ENCODE results near the gene SDR9C7. TPM values are rescaled to one million over a fixed set of nuclear protein-coding genes. Genes with fewer than 3 reads are reported as not detected.
"Not testable (repeated sequence)": the region's sequence is repeated elsewhere in the genome, so short reads cannot be mapped to it uniquely, and the experiment has no call there.

SDR9C7 gene
- total RNA-seq, 4 donors from 2014 or later, result not detected

DNA sequence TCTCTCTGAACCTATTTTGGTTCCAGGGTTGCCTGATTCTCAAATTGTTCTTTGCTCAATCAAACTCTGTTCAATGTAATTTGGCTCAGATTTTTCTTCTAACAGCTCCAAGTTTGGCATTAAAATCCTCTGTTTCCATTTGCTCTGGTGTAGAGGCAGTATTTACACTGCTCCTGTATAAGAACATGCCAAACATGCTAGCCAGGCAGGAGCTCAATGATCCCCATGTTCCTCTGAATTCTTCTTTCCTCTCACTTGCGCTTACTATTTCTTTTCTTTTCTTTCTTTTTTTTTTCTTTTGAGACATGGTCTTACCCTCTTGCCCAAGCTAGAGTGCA, 17.2 kb downstream of the SDR9C7 start:
- ATAC-seq (ENCODE audit: low FRiP score), result no peak
- TF ChIP-seq, protein P1, sequence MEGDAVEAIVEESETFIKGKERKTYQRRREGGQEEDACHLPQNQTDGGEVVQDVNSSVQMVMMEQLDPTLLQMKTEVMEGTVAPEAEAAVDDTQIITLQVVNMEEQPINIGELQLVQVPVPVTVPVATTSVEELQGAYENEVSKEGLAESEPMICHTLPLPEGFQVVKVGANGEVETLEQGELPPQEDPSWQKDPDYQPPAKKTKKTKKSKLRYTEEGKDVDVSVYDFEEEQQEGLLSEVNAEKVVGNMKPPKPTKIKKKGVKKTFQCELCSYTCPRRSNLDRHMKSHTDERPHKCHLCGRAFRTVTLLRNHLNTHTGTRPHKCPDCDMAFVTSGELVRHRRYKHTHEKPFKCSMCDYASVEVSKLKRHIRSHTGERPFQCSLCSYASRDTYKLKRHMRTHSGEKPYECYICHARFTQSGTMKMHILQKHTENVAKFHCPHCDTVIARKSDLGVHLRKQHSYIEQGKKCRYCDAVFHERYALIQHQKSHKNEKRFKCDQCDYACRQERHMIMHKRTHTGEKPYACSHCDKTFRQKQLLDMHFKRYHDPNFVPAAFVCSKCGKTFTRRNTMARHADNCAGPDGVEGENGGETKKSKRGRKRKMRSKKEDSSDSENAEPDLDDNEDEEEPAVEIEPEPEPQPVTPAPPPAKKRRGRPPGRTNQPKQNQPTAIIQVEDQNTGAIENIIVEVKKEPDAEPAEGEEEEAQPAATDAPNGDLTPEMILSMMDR (IDR thresholded peaks at IDR 0.05), result no peak
- DNase-seq (ENCODE audit: low spot score), result no peak

DNA sequence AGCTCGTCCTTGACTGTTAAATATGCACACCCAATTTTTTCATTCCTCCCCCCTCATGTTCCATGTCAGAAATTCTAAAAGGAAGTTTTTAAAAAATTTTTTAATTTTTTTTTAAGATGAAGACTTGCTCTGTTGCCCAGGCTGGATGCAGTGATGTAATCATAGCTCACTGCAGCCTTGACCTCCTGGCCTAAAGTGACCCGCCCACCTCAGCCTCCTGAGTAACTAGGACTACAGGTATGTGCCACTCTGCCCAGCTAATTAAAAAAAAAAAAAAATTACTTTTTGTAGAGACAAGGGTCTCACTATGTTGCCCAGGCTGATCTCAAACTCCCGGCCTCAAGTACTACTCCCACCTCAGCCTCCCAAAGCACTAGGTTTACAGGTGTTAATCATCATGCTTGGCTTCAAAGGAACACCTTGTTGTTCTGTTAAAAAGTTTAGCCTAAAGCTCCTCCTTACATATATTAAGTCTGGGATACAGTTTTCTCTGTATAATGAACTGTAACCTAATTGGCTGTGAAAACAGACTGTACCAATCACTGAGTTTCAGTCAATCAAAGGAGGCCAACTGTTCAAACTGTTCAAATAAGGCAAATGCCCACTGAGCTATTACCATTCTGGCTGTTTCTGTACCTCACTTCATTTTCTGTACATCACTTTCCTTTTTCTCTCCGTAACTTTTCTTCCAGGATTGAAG, 17.8 kb downstream of the SDR9C7 start:
- no peak for DNase-seq (ENCODE audit: low spot score)
- TF ChIP-seq, protein P1 (IDR thresholded peaks at IDR 0.05), result no peak
- ATAC-seq (ENCODE audit: low FRiP score), result no peak

DNA sequence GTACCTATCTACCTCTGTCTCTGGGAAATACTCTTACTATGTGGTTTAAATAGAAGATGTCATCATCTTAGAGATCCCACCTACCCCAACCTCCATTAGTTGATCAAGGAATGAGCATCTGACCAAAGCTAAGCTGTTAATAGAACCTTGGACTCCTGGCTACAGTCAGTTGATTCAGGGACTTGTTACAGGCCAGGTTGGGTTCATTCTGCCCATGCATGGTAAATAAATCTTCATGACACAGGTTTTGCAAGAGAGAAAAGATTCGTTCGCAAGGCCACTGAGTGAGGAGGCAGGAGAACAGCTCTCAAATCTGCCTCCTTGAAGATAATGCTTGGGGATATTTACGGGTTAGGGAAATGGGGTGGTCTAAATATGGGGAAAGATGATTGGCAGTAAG, 19.5 kb downstream of the SDR9C7 start:
- ATAC-seq (ENCODE audit: low FRiP score), result no peak
- TF ChIP-seq, protein P1 (IDR thresholded peaks at IDR 0.05), result no peak
- no peak for DNase-seq (ENCODE audit: low spot score)

DNA sequence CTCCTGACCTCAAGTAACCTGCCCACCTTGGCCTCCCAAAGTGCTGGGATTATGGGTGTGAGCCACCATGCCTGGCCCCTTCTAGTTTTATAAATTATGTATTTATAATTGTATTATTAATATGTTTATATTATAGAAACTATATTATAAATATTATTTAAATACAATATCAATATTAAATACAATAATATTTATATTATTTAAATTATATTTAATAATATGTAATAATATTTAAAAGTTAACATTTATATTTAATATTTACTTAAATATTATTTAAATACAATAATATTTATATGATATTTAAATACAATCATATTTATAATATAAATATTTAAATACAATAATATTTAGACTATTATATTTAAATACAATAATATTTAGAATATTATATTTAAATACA, 20.0 kb downstream of the SDR9C7 start:
- TF ChIP-seq, protein P1 (IDR thresholded peaks at IDR 0.05), result no peak
- ATAC-seq (ENCODE audit: low FRiP score), result no peak
- no peak for DNase-seq (ENCODE audit: low spot score)

DNA sequence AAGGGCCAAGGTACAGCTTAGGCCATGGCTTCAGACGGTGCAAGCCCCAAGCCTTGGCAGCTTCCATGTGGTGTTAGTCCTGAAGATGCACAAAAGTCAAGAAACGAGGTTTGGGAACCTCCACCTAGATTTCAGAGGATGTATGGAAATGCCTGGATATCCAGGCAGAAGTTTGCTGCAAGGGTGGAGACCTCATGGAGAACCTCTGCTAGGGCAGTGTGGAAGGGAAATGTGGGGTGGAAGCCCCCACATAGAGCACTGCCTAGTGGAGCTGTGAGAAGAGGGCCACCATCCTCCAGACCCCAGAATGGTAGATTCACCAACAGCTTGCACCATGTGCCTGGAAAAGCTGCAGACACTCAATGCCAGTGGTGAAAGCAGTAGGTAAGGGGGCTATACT, 24.8 kb downstream of the SDR9C7 start:
- not testable (repeated sequence) for ATAC-seq (ENCODE audit: low FRiP score); DNase-seq (ENCODE audit: low spot score)

DNA sequence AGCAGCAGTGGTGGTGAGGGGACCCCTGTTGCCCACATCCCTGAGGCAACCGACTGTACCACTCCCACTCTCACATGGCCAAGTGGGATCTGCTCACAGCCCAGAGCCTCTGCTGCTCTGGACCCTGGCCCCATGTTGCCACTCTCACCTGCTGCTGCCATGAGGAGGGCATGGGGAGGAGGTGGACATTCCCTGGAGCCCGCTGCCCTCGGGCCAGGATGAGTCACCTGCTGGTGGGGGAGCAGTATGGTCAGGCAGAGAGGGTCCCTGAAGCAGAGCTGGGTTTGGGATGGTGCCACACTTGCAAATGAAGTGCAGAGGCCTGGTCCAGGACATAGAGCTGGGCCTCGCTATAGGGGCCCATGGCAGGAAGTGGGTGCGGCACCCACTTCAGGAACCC, 26.1 kb downstream of the SDR9C7 start:
- ATAC-seq (ENCODE audit: low FRiP score), result peak; percentile 32
- TF ChIP-seq, protein P1 (IDR thresholded peaks at IDR 0.05), result no peak
- no peak for DNase-seq (ENCODE audit: low spot score)

DNA sequence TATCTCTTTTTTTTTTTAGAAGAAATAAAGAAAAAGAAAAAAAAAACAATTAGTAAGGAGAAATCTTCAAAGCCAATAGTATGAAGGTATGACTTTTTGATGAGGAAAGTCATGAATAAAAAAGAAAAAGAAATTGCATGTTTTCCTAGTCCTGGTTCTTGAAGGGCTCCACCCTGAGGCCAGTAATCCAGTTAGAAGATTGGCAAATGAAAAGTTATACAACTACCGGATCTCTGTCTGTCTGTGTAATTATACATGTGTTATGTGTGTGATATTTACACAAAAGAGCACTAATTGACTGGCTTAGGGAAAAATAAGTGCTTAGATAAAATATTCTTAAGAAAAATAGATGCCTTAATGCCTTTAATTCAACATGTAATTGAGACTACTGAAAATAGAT, 28.4 kb downstream of the SDR9C7 start:
- DNase-seq (ENCODE audit: low spot score) (no peak), ATAC-seq (ENCODE audit: low FRiP score) (no peak)
- TF ChIP-seq, protein P1 (IDR thresholded peaks at IDR 0.05), result no peak
